ENCODE data around the gene PRKAR1B. TPM values are rescaled to one million over a fixed set of nuclear protein-coding genes. Genes with fewer than 3 reads are reported as not detected.
A peak's percentile ranks its signal among the peaks of the same experiment; 100 is the strongest.

Gene PRKAR1B
- total RNA-seq, 1 donor from 2014 or later, result 14.2 TPM

DNA sequence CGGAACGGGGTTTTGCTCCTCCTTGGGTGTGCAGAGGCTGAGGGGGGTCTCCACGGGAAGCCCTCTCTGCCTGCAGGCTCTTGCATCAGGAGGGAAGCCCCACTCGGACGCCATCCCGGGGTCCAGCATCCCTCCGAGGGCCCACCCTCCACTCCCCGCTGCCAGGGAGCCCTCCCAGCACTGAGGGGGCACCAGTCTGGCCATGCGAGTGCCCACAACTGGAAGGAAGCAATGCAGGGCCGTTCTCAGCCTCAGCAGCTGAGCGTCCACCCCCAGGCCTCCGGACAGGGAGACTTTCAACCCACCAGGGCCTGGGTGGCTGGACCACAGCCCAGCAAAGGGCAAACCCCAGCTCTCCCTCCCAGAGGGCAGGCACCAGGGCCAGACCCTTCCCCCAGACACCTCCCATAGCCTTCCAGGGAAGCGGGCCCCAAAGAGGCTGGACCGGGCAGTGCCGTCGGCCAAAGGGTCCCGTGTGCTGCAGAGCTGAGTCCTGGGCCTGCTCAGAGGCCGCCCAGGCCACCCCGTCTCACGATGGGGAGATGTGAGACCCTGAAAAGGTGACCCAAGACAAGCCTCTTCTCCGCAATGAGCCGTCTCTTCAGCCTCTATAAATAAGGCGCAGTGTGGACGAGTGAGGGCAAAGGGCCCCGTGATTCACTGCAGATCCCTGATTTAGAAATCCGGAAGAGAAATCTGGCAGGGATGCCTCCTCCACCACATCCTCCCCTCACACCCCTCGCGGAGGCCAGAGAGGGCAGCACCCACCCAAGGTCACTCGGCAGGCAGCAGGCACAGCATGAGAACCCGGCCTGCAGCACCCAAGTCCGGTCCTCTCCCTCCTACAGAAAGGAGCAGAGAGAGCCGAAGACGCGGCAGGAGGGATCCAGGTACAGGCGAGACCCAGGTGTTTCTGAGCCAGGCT lies 82.4 kb downstream of the PRKAR1B start:
- TF ChIP-seq CTCF (IDR thresholded peaks at IDR 0.05; ENCODE audit: borderline replicate concordance), result no peak
- peaks cover 20% of the 10 kb centered on the region for H3K4me1 ChIP-seq
- H3K4me3 ChIP-seq, result peak overlapping the region; percentile 41
- H3K27me3 ChIP-seq (ENCODE audit: low read depth), result no peaks in the 10 kb centered on the region
- intact Hi-C loops (cut with micrococcal nuclease), result no loop called here
- H3K27ac ChIP-seq (replicated peaks), result peak overlapping the region; percentile 82
- peaks cover 9% of the 10 kb centered on the region for H3K9me3 ChIP-seq (replicated peaks)
- no peaks in the 10 kb centered on the region for H3K36me3 ChIP-seq
- DNase-seq, result peak; percentile 50

GRCh38 chr7:641966-642365 lies 85.1 kb downstream of the PRKAR1B start:
- no peak for TF ChIP-seq CTCF (IDR thresholded peaks at IDR 0.05; ENCODE audit: borderline replicate concordance)
- Histone ChIP-seq H3K9me3 (replicated peaks) (peaks cover 9% of the 10 kb centered on the region), H3K27me3 (ENCODE audit: low read depth) (no peaks in the 10 kb centered on the region), H3K36me3 (no peaks in the 10 kb centered on the region), H3K4me3 (no peak overlapping the region), H3K27ac (replicated peaks) (peak overlapping the region; percentile 3), H3K4me1 (peaks cover 20% of the 10 kb centered on the region)
- intact Hi-C loops (cut with micrococcal nuclease), result no loop called here
- DNase-seq, result no peak

GRCh38 chr7:641269-641671 lies 85.8 kb downstream of the PRKAR1B start:
- H3K27ac ChIP-seq (replicated peaks), result peak overlapping the region; percentile 70
- DNase-seq, result no peak
- peak overlapping the region; percentile 58 for H3K4me3 ChIP-seq
- TF ChIP-seq CTCF (IDR thresholded peaks at IDR 0.05; ENCODE audit: borderline replicate concordance), result no peak
- H3K9me3 ChIP-seq (replicated peaks), result peaks cover 9% of the 10 kb centered on the region
- intact Hi-C loops (cut with micrococcal nuclease), result no loop called here
- peaks cover 20% of the 10 kb centered on the region for H3K4me1 ChIP-seq
- no peaks in the 10 kb centered on the region for H3K27me3 ChIP-seq (ENCODE audit: low read depth)
- no peaks in the 10 kb centered on the region for H3K36me3 ChIP-seq

GRCh38 chr7:638256-639011 lies 88.6 kb downstream of the PRKAR1B start:
- Histone ChIP-seq H3K27me3 (ENCODE audit: low read depth) (no peaks in the 10 kb centered on the region), H3K36me3 (no peaks in the 10 kb centered on the region), H3K4me3 (no peak overlapping the region), H3K9me3 (replicated peaks) (peaks cover 2% of the 10 kb centered on the region), H3K27ac (replicated peaks) (no peak overlapping the region), H3K4me1 (peaks cover 12% of the 10 kb centered on the region)
- intact Hi-C loops (cut with micrococcal nuclease), result no loop called here
- no peak for DNase-seq
- TF ChIP-seq CTCF (IDR thresholded peaks at IDR 0.05; ENCODE audit: borderline replicate concordance), result no peak

DNA sequence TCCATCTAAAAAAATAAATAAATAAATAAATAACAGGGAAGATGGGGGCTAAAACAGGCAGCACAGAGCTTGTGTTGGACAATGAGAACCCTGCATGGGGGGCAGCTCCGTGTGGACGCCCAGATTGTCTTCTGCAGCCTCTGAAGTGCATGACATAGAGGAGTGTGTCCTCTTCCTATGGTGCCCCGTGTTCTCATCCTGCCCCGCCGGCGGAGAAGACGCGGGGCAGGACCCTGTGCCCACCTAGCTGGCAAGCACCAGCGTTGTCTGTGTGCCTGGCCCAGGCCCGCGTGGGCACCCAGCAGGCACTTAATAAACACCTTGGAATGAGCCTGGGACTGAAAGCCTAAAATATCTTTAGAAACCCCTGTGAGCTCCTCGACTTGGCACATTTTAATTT lies 89.3 kb downstream of the PRKAR1B start:
- Histone ChIP-seq H3K36me3 (no peaks in the 10 kb centered on the region), H3K27ac (replicated peaks) (no peak overlapping the region), H3K4me1 (peaks cover 7% of the 10 kb centered on the region), H3K27me3 (ENCODE audit: low read depth) (no peaks in the 10 kb centered on the region), H3K4me3 (no peak overlapping the region), H3K9me3 (replicated peaks) (no peaks in the 10 kb centered on the region)
- DNase-seq, result no peak
- intact Hi-C loops (cut with micrococcal nuclease), result no loop called here
- no peak for TF ChIP-seq CTCF (IDR thresholded peaks at IDR 0.05; ENCODE audit: borderline replicate concordance)

Measured in left ventricle myocardium inferior (tissue), 1 donor.